Measurements from ENCODE around the gene KRT222.

DNA sequence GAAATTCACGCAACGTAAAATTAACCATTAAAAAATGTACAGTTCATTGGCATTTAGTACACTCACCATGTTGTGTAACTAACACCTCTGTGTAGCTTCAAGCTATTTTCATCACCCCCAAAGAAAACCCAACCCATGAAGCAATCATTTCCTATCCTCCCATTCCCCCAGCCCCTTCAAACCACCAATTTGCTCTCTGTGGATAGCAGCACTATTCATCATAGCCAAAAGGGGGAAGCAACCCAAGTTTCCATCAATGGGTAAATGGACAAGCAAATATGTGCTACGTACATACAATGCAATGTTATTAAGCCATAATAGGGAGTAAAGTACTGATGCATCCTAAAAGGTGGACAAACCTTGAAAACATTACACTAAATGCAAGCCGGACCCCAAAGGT, 10.9 kb upstream of the KRT222 start:
- TF ChIP-seq, protein P1, sequence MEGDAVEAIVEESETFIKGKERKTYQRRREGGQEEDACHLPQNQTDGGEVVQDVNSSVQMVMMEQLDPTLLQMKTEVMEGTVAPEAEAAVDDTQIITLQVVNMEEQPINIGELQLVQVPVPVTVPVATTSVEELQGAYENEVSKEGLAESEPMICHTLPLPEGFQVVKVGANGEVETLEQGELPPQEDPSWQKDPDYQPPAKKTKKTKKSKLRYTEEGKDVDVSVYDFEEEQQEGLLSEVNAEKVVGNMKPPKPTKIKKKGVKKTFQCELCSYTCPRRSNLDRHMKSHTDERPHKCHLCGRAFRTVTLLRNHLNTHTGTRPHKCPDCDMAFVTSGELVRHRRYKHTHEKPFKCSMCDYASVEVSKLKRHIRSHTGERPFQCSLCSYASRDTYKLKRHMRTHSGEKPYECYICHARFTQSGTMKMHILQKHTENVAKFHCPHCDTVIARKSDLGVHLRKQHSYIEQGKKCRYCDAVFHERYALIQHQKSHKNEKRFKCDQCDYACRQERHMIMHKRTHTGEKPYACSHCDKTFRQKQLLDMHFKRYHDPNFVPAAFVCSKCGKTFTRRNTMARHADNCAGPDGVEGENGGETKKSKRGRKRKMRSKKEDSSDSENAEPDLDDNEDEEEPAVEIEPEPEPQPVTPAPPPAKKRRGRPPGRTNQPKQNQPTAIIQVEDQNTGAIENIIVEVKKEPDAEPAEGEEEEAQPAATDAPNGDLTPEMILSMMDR (IDR thresholded peaks at IDR 0.05), result no peak
- TF ChIP-seq ZFX (IDR thresholded peaks at IDR 0.05; ENCODE audit: borderline replicate concordance), result no peak

All from 22Rv1 (cell line).